Central memory CD4-positive, alpha-beta T cell (primary cell): ENCODE data around the gene SLC26A6.

Experiments used
- DNase-seq: peaks from one replicate; pipeline ENCODE4 v3.0.0; 2022

Gene SLC26A6

DNA sequence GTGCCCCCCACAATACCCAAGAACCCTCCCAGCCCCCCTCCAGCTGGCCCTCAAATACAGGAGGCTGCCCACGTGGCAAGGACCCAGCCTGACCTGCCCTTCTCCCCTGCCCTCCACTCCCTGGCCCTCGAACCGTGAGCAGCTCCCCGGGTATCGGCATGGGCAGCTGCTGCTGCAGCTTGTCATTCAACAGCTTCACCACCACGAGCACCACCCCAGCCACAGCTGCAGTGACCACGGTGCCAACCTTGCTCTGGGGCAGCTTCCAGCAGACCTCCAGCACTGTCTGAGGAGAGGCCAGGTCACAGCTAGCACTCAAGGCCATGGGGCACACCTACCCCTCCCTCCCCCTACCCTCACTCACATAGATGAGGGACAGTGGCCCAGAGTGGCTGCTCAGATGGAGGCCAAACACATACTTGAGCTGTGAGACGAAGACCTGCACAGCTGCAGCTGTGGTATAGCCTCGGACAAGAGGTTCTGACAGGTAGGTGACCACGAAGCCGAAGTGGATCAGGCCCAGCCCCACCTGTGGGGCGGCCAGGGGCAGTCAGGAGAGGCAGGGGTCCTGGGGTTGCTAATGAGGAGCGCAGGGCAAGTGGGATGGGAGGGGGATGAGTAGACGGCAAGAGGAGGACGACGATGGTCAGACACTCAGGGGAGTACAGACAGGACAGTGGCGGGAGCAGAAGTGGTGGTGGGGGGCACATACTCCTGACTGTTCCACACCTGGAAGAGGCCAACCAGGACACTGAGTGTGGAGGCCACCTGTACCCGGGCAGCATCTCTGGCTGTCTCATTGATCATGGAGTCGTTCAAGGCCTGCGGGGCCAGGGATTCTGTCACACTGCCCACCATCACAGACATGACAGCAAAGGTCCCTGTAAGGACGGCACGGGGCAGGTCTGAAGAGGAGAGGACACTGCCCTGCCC lies 3.5 kb downstream of the SLC26A6 start:
- DNase-seq = no peak

DNA sequence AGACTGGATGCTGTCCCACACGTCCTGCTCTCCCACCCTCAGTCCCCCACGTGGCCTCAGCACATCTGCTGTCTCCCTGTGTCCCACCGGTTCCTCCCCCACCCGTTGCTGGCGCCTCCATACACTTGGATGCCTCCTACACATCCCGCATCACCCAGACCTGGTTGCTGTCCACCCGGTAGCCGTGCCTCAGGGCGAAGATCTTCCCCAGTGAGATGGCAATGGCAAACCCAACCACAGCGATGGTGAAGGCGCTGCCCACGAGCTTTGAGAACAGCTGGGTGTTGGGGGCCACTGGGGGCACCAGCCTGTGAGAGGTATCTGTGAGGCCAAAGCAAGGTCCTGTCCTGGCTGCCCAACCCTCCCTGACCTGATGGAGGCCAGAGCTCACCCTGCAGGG lies 4.4 kb downstream of the SLC26A6 start:
- no peak for DNase-seq

DNA sequence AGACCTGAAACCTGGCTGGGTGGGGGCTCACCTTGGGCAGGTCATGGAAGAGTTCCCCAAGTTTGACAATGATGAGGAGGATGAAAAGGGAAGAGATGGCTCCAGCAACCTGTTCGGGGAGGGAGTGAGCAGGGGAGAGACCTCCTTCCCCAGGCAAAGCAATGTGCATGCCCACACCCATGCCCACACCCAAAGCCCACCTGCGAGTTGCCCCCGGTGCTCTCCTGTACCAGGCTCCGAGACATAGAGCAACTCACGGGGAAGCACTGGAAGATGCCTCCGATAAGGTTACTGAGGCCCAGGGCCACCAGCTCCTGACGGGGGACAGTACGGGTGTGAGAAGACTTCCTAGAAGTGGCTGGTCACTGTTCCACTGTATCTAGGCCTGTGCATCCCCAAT lies 4.9 kb downstream of the SLC26A6 start:
- no peak for DNase-seq

DNA sequence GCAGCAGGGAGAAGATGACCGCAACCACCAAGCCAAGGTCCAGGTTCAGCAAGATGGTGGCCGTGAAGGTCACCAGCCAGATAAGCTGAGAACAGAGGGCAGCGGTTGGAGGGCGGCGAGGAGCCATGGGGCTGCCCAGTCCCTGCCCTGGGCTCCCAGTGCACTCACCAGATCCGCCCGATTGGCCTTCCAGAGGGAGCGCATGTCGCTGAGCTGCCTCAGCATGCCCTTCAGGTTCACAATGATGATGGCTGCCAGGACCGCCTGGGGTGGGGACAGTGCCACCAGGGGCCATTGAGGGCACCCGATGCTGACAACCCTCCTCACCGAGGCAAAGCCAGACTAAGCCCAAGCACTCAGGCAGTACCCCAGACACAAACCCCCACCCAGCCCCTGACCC lies 5.4 kb downstream of the SLC26A6 start:
- DNase-seq = no peak

DNA sequence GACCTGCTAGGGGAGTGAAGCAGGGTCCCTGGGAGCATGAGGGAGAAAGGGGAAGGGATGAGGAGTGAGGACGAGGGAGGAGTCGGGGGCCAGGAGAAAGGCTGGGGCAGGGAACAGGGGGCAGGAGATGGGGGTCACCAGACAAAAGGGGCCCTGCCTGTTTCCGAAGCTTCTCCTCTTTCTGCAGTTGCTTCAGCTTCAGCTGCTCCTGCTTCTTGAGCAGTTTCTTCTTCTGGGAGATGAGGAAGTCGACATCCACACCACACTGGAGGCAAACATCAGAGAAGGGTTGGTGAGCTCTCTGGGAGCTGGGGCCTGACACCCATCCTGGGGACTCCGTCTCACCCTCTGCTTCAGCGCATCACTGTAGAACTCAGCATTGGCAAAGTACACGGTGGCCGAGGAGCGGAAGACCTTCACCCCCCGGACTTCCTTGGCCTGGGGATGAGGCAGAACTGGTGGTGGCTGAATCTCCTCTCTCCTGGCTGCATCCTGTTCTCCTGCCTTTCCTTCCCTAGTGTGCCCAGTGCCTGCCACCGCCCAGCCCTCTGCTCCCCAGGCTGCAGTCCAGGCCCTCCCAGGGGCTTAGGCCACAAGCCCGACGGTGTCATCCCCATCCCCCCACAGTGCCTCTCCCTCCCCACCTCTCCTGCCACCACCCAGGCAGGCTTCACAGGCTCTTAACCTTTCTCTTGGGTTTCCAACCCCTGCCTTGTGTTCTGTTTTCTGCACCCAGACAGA lies 6.8 kb downstream of the SLC26A6 start:
- no peak for DNase-seq

DNA sequence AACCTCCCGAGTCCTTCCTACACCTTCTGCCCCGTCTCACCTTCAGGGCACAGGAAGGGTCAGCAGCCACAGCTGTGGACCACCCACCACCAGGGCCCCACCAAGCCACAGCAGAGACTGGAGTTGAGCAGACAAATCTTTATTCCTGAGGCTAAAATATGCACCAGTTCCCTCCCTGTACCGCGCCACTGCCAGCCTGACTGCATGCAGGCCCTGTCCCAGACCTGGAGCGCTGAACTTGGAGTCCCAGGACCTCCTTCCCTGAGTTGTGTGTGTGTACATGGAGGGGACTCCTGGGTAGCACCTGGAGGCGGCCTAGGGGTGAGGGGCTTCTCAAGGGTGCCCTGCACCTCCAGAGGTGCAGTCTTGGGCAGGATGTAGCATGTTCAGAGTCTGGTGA lies 9.7 kb downstream of the SLC26A6 start:
- DNase-seq = no peak

DNA sequence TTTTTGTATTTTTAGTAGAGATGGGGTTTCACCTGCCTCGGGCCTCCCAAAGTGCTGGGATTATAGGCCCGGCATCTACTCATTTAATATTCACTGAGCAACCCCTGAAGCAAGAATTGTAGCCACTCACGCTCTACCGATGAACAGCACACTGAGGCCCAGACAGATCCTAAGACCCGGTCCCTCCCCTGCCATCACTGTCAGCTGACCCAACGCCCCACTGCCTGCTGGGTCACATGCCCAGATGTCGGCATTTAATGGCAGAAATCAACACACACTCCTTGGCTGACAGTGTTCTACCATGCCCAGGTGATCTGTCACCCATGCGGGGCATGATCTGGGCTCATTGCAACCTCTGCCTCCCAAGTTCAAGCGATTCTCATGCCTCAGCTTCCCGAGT lies 10.5 kb downstream of the SLC26A6 start:
- no peak for DNase-seq

DNA sequence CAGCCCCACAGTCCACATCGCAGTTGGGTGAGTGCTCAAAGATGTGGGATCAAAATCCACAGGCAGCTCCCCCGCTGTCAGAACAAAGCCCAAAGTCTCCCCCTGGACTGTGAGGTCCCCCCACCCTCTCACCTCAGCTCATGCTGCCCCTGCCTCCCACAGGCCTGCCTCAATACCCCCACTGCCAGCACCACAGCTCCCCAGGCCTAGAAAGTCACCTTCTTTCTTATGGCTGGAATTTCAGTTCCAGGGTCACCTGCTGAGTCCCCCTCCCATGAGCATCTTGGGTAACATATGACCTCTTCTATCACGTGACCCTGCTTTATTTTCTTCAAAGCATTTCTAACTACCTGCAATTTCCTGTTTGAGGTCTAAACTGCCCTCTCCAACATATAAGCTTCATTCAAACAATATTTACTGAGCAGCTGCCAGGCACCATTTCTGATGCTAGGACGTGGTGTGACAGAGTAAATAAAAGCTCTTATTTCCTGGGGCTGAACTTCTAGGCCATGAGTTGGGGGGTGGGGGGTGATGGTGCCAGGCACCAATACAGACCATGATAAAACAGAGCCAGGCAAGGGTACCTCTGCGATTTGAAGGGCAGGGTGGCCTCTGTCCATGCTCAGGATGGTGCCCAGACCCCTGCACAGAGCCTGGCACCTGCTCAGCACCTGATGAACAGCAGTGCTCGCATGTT lies 11.3 kb downstream of the SLC26A6 start:
- no peak for DNase-seq

DNA sequence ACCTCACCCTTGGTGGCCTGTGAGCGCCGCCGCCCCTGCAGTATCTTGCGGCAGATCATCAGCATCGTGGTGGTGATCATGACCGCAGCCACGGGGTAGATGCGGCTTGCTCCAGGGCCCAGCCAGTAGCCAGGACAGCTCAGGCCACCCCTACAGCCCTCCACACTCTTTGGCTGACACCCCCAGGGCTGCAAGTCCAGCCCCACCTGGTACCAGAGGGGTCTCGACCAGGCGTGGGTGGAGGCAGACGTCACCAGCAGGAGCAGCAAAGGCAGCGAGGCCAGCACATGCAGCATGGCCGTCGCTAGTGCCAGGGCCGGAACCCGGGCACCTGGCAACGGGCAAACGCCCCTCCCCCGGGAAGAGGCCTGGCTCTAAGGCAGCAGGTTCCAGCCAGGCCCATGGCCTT lies 13.8 kb downstream of the SLC26A6 start, which contains the start of gene TMEM89:
Gene TMEM89, minus strand, starts transcription at position 309 of the 409 bp plus-strand sequence. Its CDS starts 13 bp downstream, at position 296.
- no peak for DNase-seq

DNA sequence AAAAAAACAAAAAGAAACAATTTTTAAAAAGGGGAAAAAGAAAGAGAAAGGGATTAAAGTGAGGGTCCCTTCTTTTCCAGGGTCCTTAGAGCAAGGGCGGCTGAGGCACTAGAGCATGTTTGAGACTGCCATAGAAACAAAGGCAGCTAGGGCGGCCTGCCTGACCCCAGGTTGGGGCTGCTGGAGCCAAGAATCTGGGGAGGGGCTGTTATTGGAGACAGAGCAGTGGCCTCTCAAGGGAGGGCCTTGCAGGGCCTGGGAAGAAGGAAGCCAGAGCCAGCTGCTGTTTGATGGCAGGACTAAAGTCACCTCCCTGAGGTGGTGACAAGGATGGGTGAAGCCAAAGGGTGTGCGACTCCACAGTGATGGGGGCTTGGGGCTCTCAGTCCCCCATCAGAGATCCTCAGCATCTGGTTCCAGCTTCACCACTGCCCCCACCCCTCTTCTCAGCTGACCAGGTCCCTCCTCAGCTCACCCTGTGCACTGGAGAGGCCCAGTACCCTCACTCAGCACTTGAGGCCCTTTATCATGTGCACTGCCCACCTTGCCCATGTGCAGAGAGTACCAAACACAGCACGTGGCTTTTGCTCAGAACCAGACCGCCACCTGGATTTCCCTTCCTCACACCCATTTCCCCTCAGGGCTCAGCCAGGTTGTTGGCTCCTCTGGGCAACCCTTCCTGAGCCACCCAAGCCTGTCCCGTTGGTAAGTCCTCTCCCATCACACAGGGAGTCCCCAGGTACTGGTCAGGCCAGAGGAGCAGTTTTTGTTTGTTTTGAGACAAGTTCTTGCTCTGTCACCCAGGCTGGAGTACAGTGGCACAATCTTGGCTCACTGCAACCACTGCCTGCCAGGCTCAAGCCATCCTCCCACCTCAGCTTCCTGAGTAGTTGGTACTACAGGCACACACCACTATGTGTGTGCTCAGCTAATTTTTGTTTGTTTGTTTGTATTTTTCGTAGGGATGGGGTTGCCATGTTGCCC lies 15.4 kb downstream of the SLC26A6 start:
- no peak for DNase-seq

DNA sequence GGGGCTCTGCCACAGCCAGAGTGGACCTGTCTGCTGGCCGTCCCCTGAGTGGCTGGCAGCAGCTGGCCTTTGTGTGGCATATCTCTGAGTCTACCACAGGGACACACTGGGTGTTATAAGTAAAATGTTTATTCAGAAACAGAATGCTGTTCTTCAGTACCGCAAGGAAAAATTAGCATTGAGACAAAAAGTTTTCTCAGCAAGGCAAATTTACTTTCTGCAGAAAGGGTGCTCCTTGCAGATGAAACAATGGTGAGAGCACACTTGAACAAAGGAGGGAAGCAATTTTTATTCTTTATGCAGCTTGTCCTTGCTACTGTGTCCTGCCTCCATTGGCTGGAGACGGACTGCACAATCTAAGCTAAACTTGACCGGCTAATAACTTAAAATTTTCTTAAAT lies 17.7 kb downstream of the SLC26A6 start:
- DNase-seq = no peak

DNA sequence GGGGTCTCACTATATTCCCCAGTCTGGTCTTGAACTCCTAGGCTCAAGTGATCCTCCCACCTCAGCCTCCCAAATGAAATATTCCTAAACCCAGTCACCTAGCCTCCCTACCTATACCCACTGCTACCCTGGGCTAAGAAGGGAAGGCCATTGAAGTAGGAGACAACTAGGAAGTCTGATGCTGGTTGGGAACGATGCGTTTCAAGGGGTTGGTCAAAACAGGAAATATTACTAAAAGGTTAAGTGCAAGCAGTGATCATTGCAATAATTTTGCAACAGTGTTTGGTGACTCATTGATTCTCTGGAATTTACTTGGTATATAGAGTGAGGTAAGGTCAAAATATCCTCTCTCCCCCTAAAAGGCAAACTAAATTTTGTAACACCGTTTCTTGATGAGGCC lies 21.2 kb downstream of the SLC26A6 start:
- no peak for DNase-seq

DNA sequence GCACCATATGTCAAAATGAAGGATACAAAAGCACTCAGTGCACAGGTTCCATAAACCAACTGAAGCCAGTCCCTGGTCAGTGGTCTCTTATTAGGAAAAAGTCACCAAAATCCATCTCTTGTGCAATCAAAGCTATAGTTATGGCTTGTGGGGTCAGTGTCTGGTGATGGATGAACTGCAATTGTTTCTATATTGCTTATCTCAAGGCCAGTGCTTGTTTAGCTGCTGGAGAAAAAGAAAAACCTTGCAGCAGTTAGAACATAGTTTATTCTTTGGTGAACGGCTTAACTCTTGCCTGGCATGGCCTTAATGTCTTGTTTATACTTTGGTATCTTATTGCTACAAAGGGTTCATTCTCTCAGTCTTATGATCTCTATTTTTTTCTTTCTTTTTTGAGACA lies 23.0 kb downstream of the SLC26A6 start:
- DNase-seq = no peak

DNA sequence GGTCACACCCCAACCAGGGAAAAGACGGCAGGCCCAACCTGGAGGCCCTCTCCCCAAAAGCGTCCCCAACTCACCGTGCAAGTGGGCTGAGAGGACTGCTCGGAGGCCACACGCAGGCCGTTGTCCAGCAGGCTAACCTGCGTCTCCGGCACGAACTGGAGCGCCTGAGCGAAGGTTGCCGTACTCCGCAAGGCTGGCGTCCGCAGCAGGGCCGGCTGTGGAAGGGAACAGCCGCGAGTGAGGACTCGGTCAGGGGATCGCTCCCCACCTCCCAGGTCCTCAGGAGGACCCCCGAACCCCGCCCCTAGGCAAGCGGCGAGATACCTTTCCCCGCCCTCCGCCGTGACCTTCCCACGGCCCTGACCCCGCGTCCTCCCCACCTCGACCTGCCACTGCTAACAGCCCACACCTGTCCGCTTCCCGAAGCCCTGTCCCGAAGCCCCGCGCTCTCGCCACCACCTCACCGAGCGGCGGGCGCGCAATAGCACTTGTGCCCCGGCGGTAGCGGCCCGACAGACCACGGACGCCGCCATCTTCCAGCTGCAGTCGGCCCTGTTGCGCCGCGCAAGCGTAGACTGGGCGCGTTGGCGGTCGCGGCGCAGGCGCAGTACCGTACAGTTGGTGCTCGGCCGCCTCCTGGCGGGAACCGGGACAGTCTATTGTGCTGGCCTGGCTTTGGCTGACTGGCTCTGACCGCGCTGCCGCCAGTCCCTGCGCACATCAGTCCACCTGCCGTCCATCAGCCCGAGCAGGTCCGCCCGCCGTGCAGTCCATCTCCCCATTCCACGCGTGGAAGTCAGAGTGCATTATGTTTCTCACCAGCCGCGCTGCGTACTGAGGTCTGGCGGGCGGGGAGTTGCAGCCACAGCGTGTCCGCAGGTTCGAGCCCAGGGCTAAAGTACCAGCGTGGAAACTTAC lies 25.9 kb downstream of the SLC26A6 start, which contains the start of gene UQCRC1:
Gene UQCRC1, minus strand, starts transcription at position 559 of the 918 bp plus-strand sequence. Its CDS starts 26 bp downstream, at position 533.
- peak; percentile 92 for DNase-seq

DNA sequence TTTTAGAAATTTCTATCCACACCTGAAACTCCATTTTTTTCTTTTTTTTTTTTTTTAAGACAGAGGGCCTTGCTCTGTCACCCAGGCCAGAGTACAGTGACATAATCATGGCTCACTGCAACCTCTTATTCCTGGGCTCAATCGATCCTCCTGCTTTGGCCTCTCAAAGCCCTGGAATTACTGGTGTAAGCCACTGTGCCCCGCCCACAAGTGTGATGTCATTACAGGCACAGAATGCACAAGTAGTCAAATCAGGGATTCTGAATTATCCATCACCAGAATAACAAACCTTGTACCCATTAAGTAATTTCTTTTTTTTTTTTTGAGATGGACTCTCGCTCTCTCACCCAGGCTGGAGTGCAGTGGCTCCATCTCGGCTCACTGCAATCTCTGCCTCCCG lies 27.7 kb downstream of the SLC26A6 start:
- DNase-seq = no peak

DNA sequence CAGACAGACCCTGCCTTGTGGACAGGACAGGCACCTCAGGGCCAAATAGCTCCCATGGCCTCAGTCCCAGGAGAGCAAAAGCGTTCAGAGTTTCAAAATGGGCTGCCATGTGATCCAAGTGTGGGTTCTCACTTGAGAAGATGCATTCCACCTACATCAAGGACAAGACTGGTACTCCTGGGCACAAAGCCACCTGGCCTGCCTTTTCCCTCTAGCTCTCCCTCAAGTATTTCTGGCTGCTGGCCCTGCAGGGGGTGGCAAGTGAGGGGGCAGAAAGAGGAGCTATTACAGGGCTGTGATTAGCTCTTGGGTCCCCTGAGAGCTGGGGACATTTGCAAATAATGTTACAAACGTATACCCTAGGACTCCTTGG lies 33.7 kb downstream of the SLC26A6 start:
- no peak for DNase-seq

DNA sequence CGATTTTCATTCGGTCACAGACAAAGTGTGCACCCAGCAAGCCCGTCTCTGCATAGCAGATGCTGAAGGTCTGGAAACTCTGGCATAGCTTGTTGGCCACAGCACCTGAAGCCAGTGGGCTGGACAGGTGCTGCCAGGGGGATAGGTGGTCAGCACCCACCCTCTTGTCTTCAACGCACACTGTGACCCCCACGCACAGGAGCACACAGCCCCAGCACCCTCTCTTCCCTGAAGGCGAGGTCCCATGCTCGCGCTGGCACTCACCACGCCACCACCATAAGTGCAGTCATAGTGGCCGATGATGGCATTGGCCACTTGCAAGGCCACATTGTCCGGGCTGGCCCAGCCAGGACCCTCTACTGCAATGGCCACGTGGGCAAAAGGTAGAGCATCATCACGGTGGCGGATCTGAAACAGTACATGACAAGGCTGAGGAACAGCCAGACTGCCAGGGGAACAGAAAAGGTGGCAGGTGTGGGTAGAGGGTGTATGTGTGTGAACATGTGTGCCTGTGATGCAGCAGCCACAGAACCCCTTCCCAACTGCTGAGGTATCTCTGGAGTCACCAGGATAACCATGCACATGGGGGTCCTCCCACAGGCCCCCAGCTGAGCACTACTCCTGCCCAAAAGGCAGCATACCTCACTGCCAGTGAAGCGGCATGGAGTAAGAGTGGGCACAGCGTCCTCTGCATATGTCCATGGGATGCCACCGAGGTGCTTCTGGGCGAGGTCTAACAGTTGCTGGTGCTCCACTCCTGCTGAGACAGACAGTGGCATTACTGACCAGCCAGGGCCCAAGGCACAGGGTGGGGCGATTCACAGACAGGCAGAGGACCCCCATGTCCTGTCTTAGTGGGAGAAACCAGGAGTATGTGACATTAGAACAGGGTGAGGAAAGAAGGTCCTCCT lies 34.3 kb downstream of the SLC26A6 start:
- DNase-seq = no peak

DNA sequence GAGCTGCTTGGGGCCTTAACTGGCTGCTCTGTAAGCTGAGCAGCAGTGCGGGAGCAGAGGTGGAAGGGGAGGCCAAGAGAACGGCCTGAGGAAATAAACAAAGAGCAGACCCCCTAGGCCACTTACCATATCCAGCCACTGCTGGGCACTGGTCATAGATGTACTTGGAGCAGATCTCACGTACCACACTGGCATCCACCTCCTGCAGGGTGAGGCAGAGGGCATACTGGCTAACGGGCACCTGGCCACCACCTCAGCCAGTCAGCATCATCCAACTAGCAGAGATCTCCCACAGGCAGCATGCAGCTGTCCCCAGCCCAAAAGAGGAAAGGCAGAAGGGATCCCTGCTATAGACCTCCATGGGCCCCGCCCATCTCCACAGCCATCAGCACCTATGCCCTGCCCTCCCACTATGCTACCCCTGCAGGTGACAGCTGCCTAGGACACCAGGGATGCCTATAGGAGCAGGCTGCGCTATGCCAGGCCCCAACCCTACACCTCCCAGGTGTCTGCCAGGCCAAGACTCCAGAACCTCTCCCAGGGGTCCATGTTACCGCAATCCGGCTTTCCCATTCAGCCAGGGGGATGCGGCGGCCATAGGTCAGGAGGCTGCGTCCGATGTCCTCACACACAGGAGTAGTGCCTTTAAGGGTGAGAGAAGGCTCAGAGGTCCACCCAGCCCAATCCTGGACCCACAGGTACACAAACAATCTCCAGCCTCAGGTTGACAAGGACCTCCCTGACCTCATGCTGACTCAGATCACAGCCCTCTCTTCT lies 35.6 kb downstream of the SLC26A6 start:
- no peak for DNase-seq

DNA sequence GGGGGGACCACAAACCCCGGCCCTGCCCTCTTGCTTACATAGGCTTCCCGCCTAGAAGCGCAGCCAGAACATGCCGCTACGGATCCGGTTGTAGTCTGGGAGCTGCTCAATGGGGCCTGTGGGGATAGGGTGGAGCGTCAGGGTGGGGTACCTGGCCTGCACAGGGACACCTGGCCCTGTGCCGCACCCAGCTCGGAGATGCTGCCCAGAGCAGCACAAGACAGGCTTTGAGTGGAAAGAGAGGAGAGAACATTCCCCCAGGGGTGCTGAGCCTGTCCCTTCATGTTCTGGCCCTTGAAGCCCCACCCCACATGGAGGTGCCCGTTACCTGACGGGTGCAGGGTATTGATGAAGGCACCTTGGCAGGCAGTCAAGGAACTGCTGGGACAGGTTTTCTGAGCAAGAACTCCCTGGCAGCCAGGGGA lies 36.2 kb downstream of the SLC26A6 start:
- DNase-seq = no peak
